ENCODE data around the gene SOX6. TPM values are rescaled to one million over a fixed set of nuclear protein-coding genes. Genes with fewer than 3 reads are reported as not detected.

The SOX6 gene
- total and polyA plus RNA-seq, 2 donors (not counting 3 experiments of a cell fraction or from before 2014, with no cell fraction given), result 0.14 to 3.7 TPM

- peaks cover 0 to 2% of the 10 kb centered on the region in 2 experiments for H3K27me3 ChIP-seq (ENCODE audit: control insufficient read depth in 2 of 2, insufficient read depth in 2 of 2, low read length in 2 of 2)
- H4K20me1 ChIP-seq (replicated peaks; ENCODE audit: control insufficient read depth, extremely low read depth, insufficient read depth, low read length), result no peaks in the 10 kb centered on the region
- BruUV-seq (replicated peaks), result TSS peak; percentile 89
- FAIRE-seq, result peak; percentile 92
- CTCF ChIA-PET, result interaction anchor here (0.7 to 1.2 kb wide), 3 partner anchors 25 to 61 kb away, joined by 3 to 5 read pairs (median 3); no protein-coding TSS in a partner anchor
- H3K9me3 ChIP-seq (replicated peaks; ENCODE audit: control insufficient read depth, insufficient read depth, low read length), result no peaks in the 10 kb centered on the region
- H2AFZ ChIP-seq (ENCODE audit: low read depth, low read length), result peak overlapping the region; percentile 9
- TF ChIP-seq JUN (IDR thresholded peaks at IDR 0.05; ENCODE audit: borderline replicate concordance, insufficient read depth, insufficient read length, low read depth), result peak; percentile 71
- TF ChIP-seq, protein P1, sequence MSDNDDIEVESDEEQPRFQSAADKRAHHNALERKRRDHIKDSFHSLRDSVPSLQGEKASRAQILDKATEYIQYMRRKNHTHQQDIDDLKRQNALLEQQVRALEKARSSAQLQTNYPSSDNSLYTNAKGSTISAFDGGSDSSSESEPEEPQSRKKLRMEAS (IDR thresholded peaks at IDR 0.05; ENCODE audit: insufficient read depth, insufficient read length), result no peak
- peak overlapping the region; percentile 62 for H3K27ac ChIP-seq (ENCODE audit: insufficient read depth, low read depth, low read length)
- dilution Hi-C loops (cut with MboI; ENCODE audit: extremely low pct_ligation_motif_present, low sequenced_read_pairs), result no loop called here
- H3K4me3 ChIP-seq (replicated peaks in 1 of 3; ENCODE audit: insufficient read depth in 1 of 3, low read depth in 1 of 3, low read length in 3 of 3), result no peak overlapping the region
- H3K4me2 ChIP-seq (ENCODE audit: insufficient read depth, low read length), result peak overlapping the region; percentile 65
- POLR2A ChIA-PET, result no interaction called here
- intact Hi-C loops (cut with micrococcal nuclease), result loop anchor here (1.0 kb wide), 1 partner anchor 34 kb away; no protein-coding TSS in a partner anchor
- peak; percentile 87 for DNase-seq (ENCODE audit: low read depth, low spot score)
- no peak overlapping the region for H3K9ac ChIP-seq (replicated peaks; ENCODE audit: extremely low read depth, insufficient read depth, low read length)
- H3K9me1 ChIP-seq (replicated peaks; ENCODE audit: control insufficient read depth, extremely low read depth, insufficient read depth, low read length), result no peaks in the 10 kb centered on the region
- H3K79me2 ChIP-seq (ENCODE audit: control insufficient read depth, insufficient read depth, low read length), result no peaks in the 10 kb centered on the region
- H3K36me3 ChIP-seq (ENCODE audit: control insufficient read depth in 2 of 2, extremely low read depth in 1 of 2, insufficient read depth in 2 of 2, low read length in 2 of 2), result no peaks in the 10 kb centered on the region
- peaks cover 22% of the 10 kb centered on the region for H3K4me1 ChIP-seq (ENCODE audit: control insufficient read depth, extremely low read depth, insufficient read depth, low read length)
Measured at GRCh38 chr11:16001899-16002426, 354.4 kb downstream of the SOX6 start.

- H3K27me3 ChIP-seq (ENCODE audit: control insufficient read depth in 2 of 2, insufficient read depth in 2 of 2, low read length in 2 of 2), result peaks cover 0 to 2% of the 10 kb centered on the region in 2 experiments
- H3K4me3 ChIP-seq (replicated peaks in 1 of 3; ENCODE audit: insufficient read depth in 1 of 3, low read depth in 1 of 3, low read length in 3 of 3), result no peak overlapping the region
- ChIA-PET POLR2A (no interaction called here), CTCF (no interaction called here)
- peaks cover 22% of the 10 kb centered on the region for H3K4me1 ChIP-seq (ENCODE audit: control insufficient read depth, extremely low read depth, insufficient read depth, low read length)
- H3K9me3 ChIP-seq (replicated peaks; ENCODE audit: control insufficient read depth, insufficient read depth, low read length), result no peaks in the 10 kb centered on the region
- H3K27ac ChIP-seq (ENCODE audit: insufficient read depth, low read depth, low read length), result peak overlapping the region; percentile 62
- FAIRE-seq (no peak), DNase-seq (ENCODE audit: low read depth, low spot score) (no peak)
- H2AFZ ChIP-seq (ENCODE audit: low read depth, low read length), result peak overlapping the region; percentile 42
- no peaks in the 10 kb centered on the region for H4K20me1 ChIP-seq (replicated peaks; ENCODE audit: control insufficient read depth, extremely low read depth, insufficient read depth, low read length)
- TF ChIP-seq EZH2 (IDR thresholded peaks at IDR 0.05; ENCODE audit: borderline replicate concordance, low read depth, low read length, severe bottlenecking), result no peak
- TF ChIP-seq POLR2A (IDR thresholded peaks at IDR 0.05; ENCODE audit: low read depth, low read length), result no peak
- TF ChIP-seq CTCF (IDR thresholded peaks at IDR 0.05; ENCODE audit: extremely low read depth in 1 of 2, insufficient read depth in 1 of 2, low read depth in 1 of 2, low read length in 2 of 2), result no peak
- TF ChIP-seq, protein P1 (IDR thresholded peaks at IDR 0.05; ENCODE audit: insufficient read depth, insufficient read length), result no peak
- no peak for TF ChIP-seq GATA2 (IDR thresholded peaks at IDR 0.05; ENCODE audit: insufficient read depth, insufficient read length, low read depth, low read length)
- no peak for TF ChIP-seq MYC (IDR thresholded peaks at IDR 0.05; ENCODE audit: low read depth, low read length)
- no peak for TF ChIP-seq FOS (IDR thresholded peaks at IDR 0.05; ENCODE audit: borderline replicate concordance, insufficient read depth, low read length)
- no peak for TF ChIP-seq JUN (IDR thresholded peaks at IDR 0.05; ENCODE audit: borderline replicate concordance, insufficient read depth, insufficient read length, low read depth)
- no peak for TF ChIP-seq POLR2AphosphoS5 (IDR thresholded peaks at IDR 0.05; ENCODE audit: insufficient read depth, low read depth, low read length)
- no peak overlapping the region for H3K9ac ChIP-seq (replicated peaks; ENCODE audit: extremely low read depth, insufficient read depth, low read length)
- intact Hi-C loops (cut with micrococcal nuclease) (no loop called here), dilution Hi-C loops (cut with MboI; ENCODE audit: extremely low pct_ligation_motif_present, low sequenced_read_pairs) (no loop called here)
- no TSS peak for BruUV-seq (replicated peaks)
- H3K4me2 ChIP-seq (ENCODE audit: insufficient read depth, low read length), result peak overlapping the region; percentile 65
- no peaks in the 10 kb centered on the region for H3K79me2 ChIP-seq (ENCODE audit: control insufficient read depth, insufficient read depth, low read length)
- H3K9me1 ChIP-seq (replicated peaks; ENCODE audit: control insufficient read depth, extremely low read depth, insufficient read depth, low read length), result no peaks in the 10 kb centered on the region
- no peaks in the 10 kb centered on the region for H3K36me3 ChIP-seq (ENCODE audit: control insufficient read depth in 2 of 2, extremely low read depth in 1 of 2, insufficient read depth in 2 of 2, low read length in 2 of 2)
Measured at GRCh38 chr11:16001044-16001568, 355.2 kb downstream of the SOX6 start.
